ENCODE measurements around the gene CRHR1.

CRHR1 gene

GRCh38 chr17:45851464-45851863 lies 67.3 kb downstream of the CRHR1 start:
- TF ChIP-seq NFIC (IDR thresholded peaks at IDR 0.05) (no peak), CEBPB (IDR thresholded peaks at IDR 0.05) (no peak), RAD21 (IDR thresholded peaks at IDR 0.05; ENCODE audit: low read depth) (no peak), ZBTB7A (IDR thresholded peaks at IDR 0.05; ENCODE audit: low read depth) (no peak), EGR1 (IDR thresholded peaks at IDR 0.05) (no peak), FOXM1 (IDR thresholded peaks at IDR 0.05; ENCODE audit: borderline replicate concordance, low read depth) (no peak), TAF1 (IDR thresholded peaks at IDR 0.05; ENCODE audit: low read depth) (no peak), CREB1 (IDR thresholded peaks at IDR 0.05; ENCODE audit: low read depth) (no peak), EP300 (IDR thresholded peaks at IDR 0.05; ENCODE audit: borderline replicate concordance) (no peak), REST (IDR thresholded peaks at IDR 0.05; ENCODE audit: low read depth) (no peak), TEAD4 (IDR thresholded peaks at IDR 0.05) (no peak), USF1 (IDR thresholded peaks at IDR 0.05) (no peak), TCF12 (IDR thresholded peaks at IDR 0.05; ENCODE audit: low read depth) (no peak), MAX (IDR thresholded peaks at IDR 0.05) (no peak), YY1 (IDR thresholded peaks at IDR 0.05; ENCODE audit: low read depth) (no peak)

- TF ChIP-seq TCF12 (IDR thresholded peaks at IDR 0.05; ENCODE audit: low read depth), result no peak
Observed at GRCh38 chr17:45851873-45852272, 67.8 kb downstream of the CRHR1 start.

- TF ChIP-seq EP300 (IDR thresholded peaks at IDR 0.05; ENCODE audit: borderline replicate concordance) (no peak), RAD21 (IDR thresholded peaks at IDR 0.05; ENCODE audit: low read depth) (peak; percentile 94)
Observed at GRCh38 chr17:45852535-45853297, 68.6 kb downstream of the CRHR1 start.

- TF ChIP-seq RAD21 (IDR thresholded peaks at IDR 0.05; ENCODE audit: low read depth) (no peak), CEBPB (IDR thresholded peaks at IDR 0.05) (no peak), REST (IDR thresholded peaks at IDR 0.05; ENCODE audit: low read depth) (no peak), ZBTB7A (IDR thresholded peaks at IDR 0.05; ENCODE audit: low read depth) (no peak), EGR1 (IDR thresholded peaks at IDR 0.05) (no peak), MAX (IDR thresholded peaks at IDR 0.05) (no peak)
Observed at GRCh38 chr17:45854209-45854608, 70.1 kb downstream of the CRHR1 start.

- TF ChIP-seq CREB1 (IDR thresholded peaks at IDR 0.05; ENCODE audit: low read depth) (no peak), CEBPB (IDR thresholded peaks at IDR 0.05) (no peak), ZBTB7A (IDR thresholded peaks at IDR 0.05; ENCODE audit: low read depth) (no peak), USF1 (IDR thresholded peaks at IDR 0.05) (no peak), TCF12 (IDR thresholded peaks at IDR 0.05; ENCODE audit: low read depth) (no peak), TEAD4 (IDR thresholded peaks at IDR 0.05) (no peak), MAX (IDR thresholded peaks at IDR 0.05) (no peak), YY1 (IDR thresholded peaks at IDR 0.05; ENCODE audit: low read depth) (no peak), REST (IDR thresholded peaks at IDR 0.05; ENCODE audit: low read depth) (no peak), FOXM1 (IDR thresholded peaks at IDR 0.05; ENCODE audit: borderline replicate concordance, low read depth) (no peak), TAF1 (IDR thresholded peaks at IDR 0.05; ENCODE audit: low read depth) (no peak)
Observed at GRCh38 chr17:45855691-45856336, 71.7 kb downstream of the CRHR1 start.

Data from Ishikawa (cell line).